Measurements from ENCODE around the gene DPCD.

DNA sequence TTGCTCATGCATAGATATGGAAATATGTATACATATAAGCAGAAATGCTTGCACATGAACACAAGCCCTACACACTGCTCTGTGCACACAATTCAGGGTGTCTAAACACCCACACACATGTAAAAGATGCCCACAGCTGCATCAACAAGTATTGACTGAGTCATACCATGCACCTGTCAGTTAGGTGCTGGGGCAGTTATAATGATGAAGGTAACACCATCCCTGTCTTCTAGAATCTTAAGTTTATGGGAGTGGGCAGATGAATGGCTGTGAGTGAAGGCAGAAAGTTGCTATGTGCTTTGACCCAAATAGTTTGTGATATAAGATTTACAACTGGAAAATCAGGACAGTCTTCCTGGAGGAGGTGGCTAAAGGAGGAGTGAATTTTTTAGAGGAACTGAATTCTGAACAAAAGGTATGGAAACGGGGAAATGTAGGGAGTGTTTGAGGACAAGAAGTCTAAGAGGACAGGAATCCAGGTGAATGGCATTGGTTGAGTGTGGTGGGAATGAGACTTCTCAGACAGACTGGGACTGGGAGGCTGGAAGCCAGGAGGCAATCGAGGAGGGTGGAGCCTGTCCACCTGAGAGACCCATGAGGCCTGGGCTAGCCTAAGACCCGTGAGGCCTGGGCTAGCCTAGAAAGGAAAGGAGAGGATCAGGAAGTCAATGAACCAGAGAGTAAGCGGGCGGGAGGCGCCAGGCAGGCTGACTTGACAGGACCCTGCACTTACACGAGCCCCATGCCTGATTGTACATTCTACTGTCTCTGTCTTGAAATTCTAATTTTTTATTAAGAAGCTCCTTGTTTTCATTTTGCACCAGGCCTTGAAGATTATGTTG, 20.7 kb upstream of the DPCD start:
- TF ChIP-seq, protein P1, sequence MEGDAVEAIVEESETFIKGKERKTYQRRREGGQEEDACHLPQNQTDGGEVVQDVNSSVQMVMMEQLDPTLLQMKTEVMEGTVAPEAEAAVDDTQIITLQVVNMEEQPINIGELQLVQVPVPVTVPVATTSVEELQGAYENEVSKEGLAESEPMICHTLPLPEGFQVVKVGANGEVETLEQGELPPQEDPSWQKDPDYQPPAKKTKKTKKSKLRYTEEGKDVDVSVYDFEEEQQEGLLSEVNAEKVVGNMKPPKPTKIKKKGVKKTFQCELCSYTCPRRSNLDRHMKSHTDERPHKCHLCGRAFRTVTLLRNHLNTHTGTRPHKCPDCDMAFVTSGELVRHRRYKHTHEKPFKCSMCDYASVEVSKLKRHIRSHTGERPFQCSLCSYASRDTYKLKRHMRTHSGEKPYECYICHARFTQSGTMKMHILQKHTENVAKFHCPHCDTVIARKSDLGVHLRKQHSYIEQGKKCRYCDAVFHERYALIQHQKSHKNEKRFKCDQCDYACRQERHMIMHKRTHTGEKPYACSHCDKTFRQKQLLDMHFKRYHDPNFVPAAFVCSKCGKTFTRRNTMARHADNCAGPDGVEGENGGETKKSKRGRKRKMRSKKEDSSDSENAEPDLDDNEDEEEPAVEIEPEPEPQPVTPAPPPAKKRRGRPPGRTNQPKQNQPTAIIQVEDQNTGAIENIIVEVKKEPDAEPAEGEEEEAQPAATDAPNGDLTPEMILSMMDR (IDR thresholded peaks at IDR 0.05; ENCODE audit: extremely low read depth in 1 of 2, insufficient read depth in 1 of 2, low read depth in 1 of 2, low read length in 2 of 2) = no peak
- TF ChIP-seq EZH2 (IDR thresholded peaks at IDR 0.05; ENCODE audit: borderline replicate concordance, low read depth, low read length, severe bottlenecking) = no peak
- no peak for TF ChIP-seq GATA2 (IDR thresholded peaks at IDR 0.05; ENCODE audit: insufficient read depth, insufficient read length, low read depth, low read length)
- TF ChIP-seq POLR2AphosphoS5 (IDR thresholded peaks at IDR 0.05; ENCODE audit: insufficient read depth, low read depth, low read length) = no peak
- TF ChIP-seq, protein P2, sequence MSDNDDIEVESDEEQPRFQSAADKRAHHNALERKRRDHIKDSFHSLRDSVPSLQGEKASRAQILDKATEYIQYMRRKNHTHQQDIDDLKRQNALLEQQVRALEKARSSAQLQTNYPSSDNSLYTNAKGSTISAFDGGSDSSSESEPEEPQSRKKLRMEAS (IDR thresholded peaks at IDR 0.05; ENCODE audit: insufficient read depth, insufficient read length) = no peak
- TF ChIP-seq POLR2A (IDR thresholded peaks at IDR 0.05; ENCODE audit: low read depth, low read length) = no peak
- no peak for TF ChIP-seq MYC (IDR thresholded peaks at IDR 0.05; ENCODE audit: low read depth, low read length)
- no peak for TF ChIP-seq JUN (IDR thresholded peaks at IDR 0.05; ENCODE audit: borderline replicate concordance, insufficient read depth, insufficient read length, low read depth)

All from endothelial cell of umbilical vein (primary cell).